C4-2B (cell line): ENCODE measurements around the gene TXN2.
A peak's percentile ranks its signal among the peaks of the same experiment; 100 is the strongest.

ENCODE experiments used
- H3K27ac ChIP-seq: fragments of 450-650 bp; 2 replicates; pipeline ENCODE4 v1.5.1; 2017
- CTCF ChIP-seq: fragments of 450-650 bp; conservative IDR thresholded peaks from 2 replicates; pipeline ENCODE4 v1.5.1; 2017; ENCODE audit warnings: mild to moderate bottlenecking
- ZFX ChIP-seq: fragments of 450-650 bp; IDR thresholded peaks from 2 replicates; pipeline ENCODE4 v1.6.1; 2017

The TXN2 gene

GRCh38 chr22:36442506-36443197 lies 38.8 kb downstream of the TXN2 start:
- no peak overlapping the region for H3K27ac ChIP-seq
- TF ChIP-seq CTCF: no peak
- no peak for TF ChIP-seq ZFX

GRCh38 chr22:36440429-36441002 lies 40.9 kb downstream of the TXN2 start:
- no peak overlapping the region for H3K27ac ChIP-seq
- TF ChIP-seq CTCF (no peak), ZFX (no peak)

GRCh38 chr22:36439481-36440271 lies 41.8 kb downstream of the TXN2 start:
- no peak overlapping the region for H3K27ac ChIP-seq
- TF ChIP-seq CTCF (no peak), ZFX (no peak)

- TF ChIP-seq ZFX (no peak), CTCF (no peak)
- peak overlapping the region; percentile 70 for H3K27ac ChIP-seq
These were observed 45.7 kb downstream of the TXN2 start for GRCh38 chr22:36435516-36436415.

GRCh38 chr22:36433318-36434231 lies 47.9 kb downstream of the TXN2 start:
- peak overlapping the region; percentile 70 for H3K27ac ChIP-seq
- TF ChIP-seq CTCF (no peak), ZFX (no peak)

GRCh38 chr22:36432592-36433317 lies 48.7 kb downstream of the TXN2 start:
- peak overlapping the region; percentile 70 for H3K27ac ChIP-seq
- TF ChIP-seq CTCF: no peak
- TF ChIP-seq ZFX: no peak
